Endothelial cell of umbilical vein (primary cell): ENCODE measurements around the gene DCUN1D2. TPM values are rescaled to one million over a fixed set of nuclear protein-coding genes. Genes with fewer than 3 reads are reported as not detected.

Experiments used
- BruUV-seq: library from RNA; stranded (reverse); fragments of 400-500 nt; replicated peaks from 2 replicates; lab custom pipeline; 2021; lab: Mats Ljungman, UMichigan
- CTCF ChIA-PET: fragments of 300-600, 350-600 bp; sonication (Branson Sonifier 250); formaldehyde crosslinking; loops from one replicate; lab custom pipeline; 2021; ENCODE audit warnings: antibody characterized with exemption, inconsistent platforms; lab: Charles Lee
- POLR2A ChIA-PET: fragments of 300-600, 350-600 bp; sonication (Branson Sonifier 250); formaldehyde crosslinking; loops from one replicate; lab custom pipeline; 2021; ENCODE audit warnings: antibody characterized with exemption, inconsistent platforms; lab: Charles Lee
- DNase-seq: peaks from one replicate; pipeline ENCODE4 v3.0.0-alpha.2; 2011; ENCODE audit warnings: low read depth, low spot score
- FAIRE-seq: peaks from 2 replicates; lab custom pipeline; 2011; peaks lifted over from hg19 to GRCh38; lab: Jason Lieb, UNC
- H2AFZ ChIP-seq: 2 replicates; pipeline ENCODE4 v1.6.0; 2012; ENCODE audit warnings: low read depth, low read length, control low read depth, inconsistent platforms
- H3K27ac ChIP-seq: 2 replicates; pipeline ENCODE4 v1.5.1; 2011; ENCODE audit warnings: low read depth, mild to moderate bottlenecking, control low read depth, low read length, moderate library complexity; ENCODE audit not compliant: insufficient read depth
- H3K27me3 ChIP-seq, 2 experiments: 2 replicates each; pipeline versions ENCODE4 v1.6.0 to v1.6.1; 2011; ENCODE audit warnings: low read length in 2 of 2, mixed read lengths in 1 of 2; ENCODE audit not compliant: control insufficient read depth in 2 of 2, insufficient read depth in 2 of 2
- H3K36me3 ChIP-seq, 2 experiments: 2 replicates in 1 of 2; 3 replicates in 1 of 2; pipeline ENCODE4 v1.5.1; 2011; ENCODE audit warnings: low read length in 2 of 2, mild to moderate bottlenecking in 1 of 2, moderate library complexity in 1 of 2; ENCODE audit not compliant: control insufficient read depth in 2 of 2, insufficient read depth in 2 of 2; ENCODE audit errors: extremely low read depth in 1 of 2
- H3K4me1 ChIP-seq: 3 replicates; pipeline ENCODE4 v1.5.1; 2011; ENCODE audit warnings: mild to moderate bottlenecking, low read length; ENCODE audit not compliant: control insufficient read depth, insufficient read depth; ENCODE audit errors: extremely low read depth
- H3K4me2 ChIP-seq: 2 replicates; pipeline ENCODE4 v1.6.1; 2011; ENCODE audit warnings: low read length, control low read depth, mixed read lengths; ENCODE audit not compliant: insufficient read depth
- H3K4me3 ChIP-seq, 3 experiments: fragments of 200-600 bp in 1 of 3; sonication (generic), shearing (Covaris generic) in 1 of 3; replicated peaks in 1 of 3; 2 replicates each; pipeline ENCODE4 v1.5.1; 2011 to 2016; ENCODE audit warnings: control low read depth in 3 of 3, low read length in 3 of 3, mild to moderate bottlenecking in 2 of 3, inconsistent platforms in 1 of 3, low read depth in 1 of 3, moderate library complexity in 1 of 3; ENCODE audit not compliant: insufficient read depth in 1 of 3
- H3K79me2 ChIP-seq: 2 replicates; pipeline ENCODE4 v1.6.0; 2012; ENCODE audit warnings: low read length, inconsistent platforms; ENCODE audit not compliant: control insufficient read depth, insufficient read depth
- H3K9ac ChIP-seq: replicated peaks from 2 replicates; pipeline ENCODE3; 2011; ENCODE audit warnings: low read length, control low read depth; ENCODE audit not compliant: insufficient read depth; ENCODE audit errors: extremely low read depth
- H3K9me1 ChIP-seq: replicated peaks from 3 replicates; pipeline ENCODE4 v1.6.0; 2011; ENCODE audit warnings: mild to moderate bottlenecking, low read length; ENCODE audit not compliant: control insufficient read depth, insufficient read depth; ENCODE audit errors: extremely low read depth
- H3K9me3 ChIP-seq: replicated peaks from 2 replicates; pipeline ENCODE4 v1.5.1; 2012; ENCODE audit warnings: low read length, inconsistent platforms; ENCODE audit not compliant: control insufficient read depth, insufficient read depth
- H4K20me1 ChIP-seq: replicated peaks from 2 replicates; pipeline ENCODE3; 2011; ENCODE audit warnings: mild to moderate bottlenecking, low read length; ENCODE audit not compliant: control insufficient read depth, insufficient read depth; ENCODE audit errors: extremely low read depth
- EZH2 ChIP-seq: IDR thresholded peaks from 2 replicates; pipeline ENCODE4 v1.6.1; 2012; ENCODE audit warnings: borderline replicate concordance, low read depth, mild to moderate bottlenecking, moderate library complexity, low read length, inconsistent platforms; ENCODE audit not compliant: severe bottlenecking
- FOS ChIP-seq: IDR thresholded peaks from 2 replicates; pipeline ENCODE4 v1.6.1; 2011; ENCODE audit warnings: mild to moderate bottlenecking, low read length, moderate library complexity, borderline replicate concordance; ENCODE audit not compliant: insufficient read depth
- GATA2 ChIP-seq: IDR thresholded peaks from 2 replicates; pipeline ENCODE4 v1.7.0; 2011; ENCODE audit warnings: low read depth, mild to moderate bottlenecking, moderate library complexity, mixed read lengths, low read length; ENCODE audit not compliant: insufficient read length, insufficient read depth
- JUN ChIP-seq: IDR thresholded peaks from 2 replicates; pipeline ENCODE4 v1.6.1; 2011; ENCODE audit warnings: borderline replicate concordance, low read depth; ENCODE audit not compliant: insufficient read length, insufficient read depth
- MAX ChIP-seq: IDR thresholded peaks from 2 replicates; pipeline ENCODE4 v1.6.1; 2011; ENCODE audit not compliant: insufficient read depth, insufficient read length
- MYC ChIP-seq: IDR thresholded peaks from one replicate; pipeline ENCODE4 v1.6.1; 2011; ENCODE audit warnings: mild to moderate bottlenecking, low read depth, low read length
- POLR2A ChIP-seq: IDR thresholded peaks from 2 replicates; pipeline ENCODE4 v1.6.1; 2012; ENCODE audit warnings: low read depth, mild to moderate bottlenecking, control low read depth, low read length
- POLR2AphosphoS5 ChIP-seq: IDR thresholded peaks from 2 replicates; pipeline ENCODE4 v1.6.1; 2012; ENCODE audit warnings: low read depth, mild to moderate bottlenecking, control low read depth, low read length, moderate library complexity; ENCODE audit not compliant: insufficient read depth
- dilution Hi-C: fragments of 300-500 bp; cut with MboI; formaldehyde crosslinking; loops from one replicate; pipeline ENCODE4 v1.15.0; 2019; ENCODE audit warnings: low sequenced_read_pairs; ENCODE audit not compliant: extremely low pct_ligation_motif_present
- intact Hi-C: fragments of 100-400 bp; cut with micrococcal nuclease; formaldehyde crosslinking; loops from one replicate; pipeline ENCODE4 v1.10.0; 2022
- polyA plus RNA-seq, 4 experiments: library from polyadenylated mRNA; depleted of rRNA in 3 of 4; stranded (reverse) in 3 of 4; unstranded in 1 of 4; fragments of >200 nt; gene quantifications; 2 replicates each; pipeline versions ENCODE4 v1.2.1 to v1.2.3, GENCODE V29; 2011 to 2012; ENCODE audit warnings: missing spikeins in 1 of 4
- total RNA-seq: library from RNA; stranded (reverse); gene quantifications from 2 replicates; pipeline ENCODE4 v1.2.3, GENCODE V29; 2021
- TF ChIP-seq, protein P1 (sequence below), 2 donors: IDR thresholded peaks; 1 replicate in 1 of 2; 2 replicates in 1 of 2; pipeline ENCODE4 v1.5.1; 2011; ENCODE audit warnings: low read length in 2 of 2, mild to moderate bottlenecking in 2 of 2, moderate library complexity in 2 of 2, control low read depth in 1 of 2, inconsistent platforms in 1 of 2, low read depth in 1 of 2; ENCODE audit not compliant: insufficient read depth in 1 of 2; ENCODE audit errors: extremely low read depth in 1 of 2

DCUN1D2 gene
- total and polyA plus RNA-seq, 2 donors (not counting 3 experiments of a cell fraction or from before 2014, with no cell fraction given): 10.5 to 24.9 TPM

DNA sequence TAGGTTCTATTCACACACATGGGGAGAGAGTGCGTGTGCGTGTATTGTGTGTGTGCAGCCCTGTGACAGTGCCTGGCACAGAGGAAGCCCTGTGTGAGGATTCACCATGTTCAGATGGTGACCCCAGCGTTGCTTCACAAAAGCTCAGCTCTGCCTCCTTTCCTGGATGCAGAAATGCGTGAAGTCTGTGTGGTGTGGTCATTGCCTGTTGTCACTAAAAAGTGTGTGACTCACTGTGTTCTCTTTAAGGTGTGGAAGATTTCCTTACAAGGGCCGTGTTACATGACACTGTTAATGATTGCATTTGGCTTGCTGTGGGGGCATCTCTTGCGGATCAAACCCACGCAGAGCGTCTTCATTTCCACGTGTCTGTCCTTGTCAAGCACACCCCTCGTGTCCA is 19.5 kb upstream of the DCUN1D2 start:
- Histone ChIP-seq H3K4me1 (no peaks in the 10 kb centered on the region), H3K4me3 (no peak overlapping the region), H3K9me1 (no peaks in the 10 kb centered on the region), H3K9me3 (no peaks in the 10 kb centered on the region), H3K27ac (no peak overlapping the region), H3K36me3 (peaks cover 9 to 28% of the 10 kb centered on the region in 2 experiments), H3K4me2 (no peak overlapping the region), H4K20me1 (no peaks in the 10 kb centered on the region), H3K27me3 (no peaks in the 10 kb centered on the region), H3K9ac (no peak overlapping the region), H2AFZ (no peak overlapping the region), H3K79me2 (peaks cover 25% of the 10 kb centered on the region)
- POLR2A ChIA-PET: no interaction called here
- TF ChIP-seq, protein P1, sequence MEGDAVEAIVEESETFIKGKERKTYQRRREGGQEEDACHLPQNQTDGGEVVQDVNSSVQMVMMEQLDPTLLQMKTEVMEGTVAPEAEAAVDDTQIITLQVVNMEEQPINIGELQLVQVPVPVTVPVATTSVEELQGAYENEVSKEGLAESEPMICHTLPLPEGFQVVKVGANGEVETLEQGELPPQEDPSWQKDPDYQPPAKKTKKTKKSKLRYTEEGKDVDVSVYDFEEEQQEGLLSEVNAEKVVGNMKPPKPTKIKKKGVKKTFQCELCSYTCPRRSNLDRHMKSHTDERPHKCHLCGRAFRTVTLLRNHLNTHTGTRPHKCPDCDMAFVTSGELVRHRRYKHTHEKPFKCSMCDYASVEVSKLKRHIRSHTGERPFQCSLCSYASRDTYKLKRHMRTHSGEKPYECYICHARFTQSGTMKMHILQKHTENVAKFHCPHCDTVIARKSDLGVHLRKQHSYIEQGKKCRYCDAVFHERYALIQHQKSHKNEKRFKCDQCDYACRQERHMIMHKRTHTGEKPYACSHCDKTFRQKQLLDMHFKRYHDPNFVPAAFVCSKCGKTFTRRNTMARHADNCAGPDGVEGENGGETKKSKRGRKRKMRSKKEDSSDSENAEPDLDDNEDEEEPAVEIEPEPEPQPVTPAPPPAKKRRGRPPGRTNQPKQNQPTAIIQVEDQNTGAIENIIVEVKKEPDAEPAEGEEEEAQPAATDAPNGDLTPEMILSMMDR (IDR thresholded peaks at IDR 0.05; ENCODE audit: extremely low read depth in 1 of 2, insufficient read depth in 1 of 2, low read depth in 1 of 2, low read length in 2 of 2): no peak
- TF ChIP-seq GATA2 (no peak), POLR2AphosphoS5 (no peak), MAX (no peak), POLR2A (no peak), MYC (no peak), FOS (no peak), EZH2 (no peak), JUN (no peak)
- DNase-seq (no peak), FAIRE-seq (no peak)
- CTCF ChIA-PET: interaction anchor here (0.6 kb wide), 1 partner anchor 20 kb away, joined by 3 read pairs; no protein-coding TSS in a partner anchor
- dilution Hi-C loops (no loop called here), intact Hi-C loops (no loop called here)
- BruUV-seq: no TSS peak
